Measurements from ENCODE around the gene TSPAN32.

The TSPAN32 gene

DNA sequence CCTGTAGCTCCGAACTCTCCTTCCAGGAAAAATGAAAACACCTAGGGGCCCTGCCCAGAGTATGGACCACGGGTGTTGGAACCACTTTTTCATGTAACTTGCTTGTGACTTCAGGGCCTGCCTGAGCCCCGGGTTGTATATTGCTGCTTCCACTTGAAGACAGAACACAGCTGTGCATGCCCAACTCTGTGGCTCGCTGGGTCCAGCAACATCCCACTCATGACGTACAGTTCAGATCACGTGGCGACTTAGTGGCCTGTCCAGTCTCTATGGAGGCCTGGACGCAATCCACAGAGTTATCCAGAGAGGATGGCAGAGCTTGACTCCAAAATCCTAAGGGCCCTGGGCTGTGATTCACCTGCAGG lies 6.9 kb upstream of the TSPAN32 start:
- peak overlapping the region; percentile 31 for H3K27ac Mint-ChIP-seq
- H3K4me1 Mint-ChIP-seq, result peaks cover 37% of the 10 kb centered on the region
- H3K9me3 Mint-ChIP-seq, result no peaks in the 10 kb centered on the region
- no peak overlapping the region for H3K4me3 Mint-ChIP-seq
- no peaks in the 10 kb centered on the region for H3K36me3 Mint-ChIP-seq
- no peaks in the 10 kb centered on the region for H3K27me3 Mint-ChIP-seq

DNA sequence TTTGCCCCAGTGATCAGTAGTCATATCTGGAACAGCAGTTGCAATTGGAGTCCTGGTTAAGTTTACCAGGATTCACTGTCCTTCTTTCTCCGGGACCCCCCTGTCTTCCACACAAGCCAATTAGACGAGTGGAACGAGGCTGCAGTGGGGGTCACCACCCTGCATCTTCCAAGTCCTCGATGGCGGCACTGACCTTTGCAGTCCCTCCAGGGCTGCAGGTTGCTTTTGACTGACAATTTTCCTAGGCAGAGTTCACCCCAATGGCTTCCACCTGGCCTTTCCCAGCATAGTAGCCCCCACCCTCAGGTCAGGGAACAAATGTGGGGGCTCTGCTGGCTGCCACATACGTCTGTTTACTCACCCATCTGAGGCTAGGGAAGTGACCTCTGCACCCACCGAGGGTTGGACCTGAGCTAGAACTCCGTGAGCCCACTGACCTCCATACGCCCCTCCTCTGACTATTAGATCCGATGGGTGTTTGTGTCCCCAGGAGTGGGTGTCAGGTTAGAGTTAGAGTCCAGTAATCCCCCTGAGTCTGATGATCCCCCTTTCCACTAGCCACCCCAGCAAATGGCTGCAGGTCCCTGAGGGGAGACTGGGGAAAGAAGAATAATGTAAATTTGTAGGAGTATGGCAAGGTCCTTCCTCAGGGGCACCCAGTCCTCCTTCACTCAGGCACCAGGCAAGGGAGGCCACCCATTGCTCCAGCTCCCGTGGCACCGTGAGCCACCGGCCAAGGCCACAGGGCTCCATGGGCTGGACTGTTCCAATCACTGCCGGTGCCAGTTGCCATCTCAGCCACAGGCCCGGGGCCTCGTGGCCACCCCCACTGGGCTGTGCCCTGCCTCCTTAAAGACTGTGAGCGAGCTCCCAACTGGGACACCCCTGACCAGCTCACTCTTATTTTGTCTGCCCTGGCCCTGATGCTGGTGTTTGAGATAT lies 5.6 kb upstream of the TSPAN32 start:
- Mint-ChIP-seq H3K27ac (no peak overlapping the region), H3K36me3 (no peaks in the 10 kb centered on the region), H3K9me3 (no peaks in the 10 kb centered on the region), H3K4me1 (peaks cover 42% of the 10 kb centered on the region), H3K27me3 (no peaks in the 10 kb centered on the region), H3K4me3 (no peak overlapping the region)

DNA sequence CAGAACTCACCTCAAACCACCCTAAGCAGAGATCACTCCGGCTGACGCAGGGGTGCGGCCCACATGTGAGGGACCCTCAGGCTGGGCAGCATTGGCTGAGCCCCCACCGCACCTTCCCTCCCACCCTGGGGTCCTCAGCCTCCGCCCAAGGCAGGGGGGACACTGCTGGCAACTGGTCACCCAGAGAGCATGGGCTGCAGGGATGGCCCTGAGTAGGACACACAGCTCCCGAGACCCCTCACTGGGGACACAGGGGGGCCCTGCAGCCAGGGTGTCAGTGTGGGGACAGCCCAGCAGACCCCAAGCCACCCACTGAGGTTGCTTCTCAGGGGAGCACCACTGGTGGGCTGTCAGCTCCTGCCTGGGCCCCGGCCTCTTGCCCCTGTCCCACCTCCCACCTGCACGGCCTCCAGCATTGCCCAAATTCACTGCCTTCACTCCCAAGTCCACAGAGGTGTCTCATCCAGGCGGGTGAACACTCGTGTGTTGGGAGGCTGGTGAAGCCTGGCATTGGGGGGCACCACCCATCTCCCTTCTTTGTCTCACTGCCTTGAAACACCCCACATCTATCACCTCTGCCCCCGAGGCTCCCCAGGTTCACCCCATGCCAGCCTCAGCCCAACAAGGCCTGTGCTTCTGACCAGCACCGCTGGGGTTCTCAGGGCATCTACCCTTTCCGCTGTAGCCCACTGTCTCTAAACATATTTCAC lies 4.7 kb upstream of the TSPAN32 start:
- Mint-ChIP-seq H3K36me3 (no peaks in the 10 kb centered on the region), H3K9me3 (no peaks in the 10 kb centered on the region), H3K4me3 (peak overlapping the region; percentile 40), H3K4me1 (peaks cover 48% of the 10 kb centered on the region), H3K27me3 (no peaks in the 10 kb centered on the region), H3K27ac (peak overlapping the region; percentile 30)

DNA sequence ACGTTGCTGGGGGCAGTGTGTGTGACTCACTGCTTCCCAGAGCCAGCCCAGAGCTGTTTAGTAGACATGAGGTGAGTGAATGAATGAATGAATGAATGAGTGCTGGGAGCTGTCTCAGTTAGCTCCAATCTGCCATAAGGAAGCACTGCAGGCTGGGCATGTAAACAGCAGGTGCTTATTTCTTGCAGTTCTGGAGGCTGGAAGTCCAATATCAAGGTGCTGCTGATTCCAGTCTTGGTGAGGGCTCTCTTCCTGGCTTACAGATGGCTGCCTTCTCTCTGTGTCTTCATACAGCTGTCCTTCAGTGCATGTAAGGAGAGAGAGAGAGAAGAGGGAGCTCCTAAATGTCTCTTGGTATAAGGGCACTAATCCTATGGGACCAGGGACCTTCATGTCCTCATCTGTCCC lies 4.2 kb upstream of the TSPAN32 start:
- Mint-ChIP-seq H3K4me3 (peak overlapping the region; percentile 40), H3K27me3 (no peaks in the 10 kb centered on the region), H3K36me3 (no peaks in the 10 kb centered on the region), H3K9me3 (no peaks in the 10 kb centered on the region), H3K27ac (peak overlapping the region; percentile 30), H3K4me1 (peaks cover 47% of the 10 kb centered on the region)

DNA sequence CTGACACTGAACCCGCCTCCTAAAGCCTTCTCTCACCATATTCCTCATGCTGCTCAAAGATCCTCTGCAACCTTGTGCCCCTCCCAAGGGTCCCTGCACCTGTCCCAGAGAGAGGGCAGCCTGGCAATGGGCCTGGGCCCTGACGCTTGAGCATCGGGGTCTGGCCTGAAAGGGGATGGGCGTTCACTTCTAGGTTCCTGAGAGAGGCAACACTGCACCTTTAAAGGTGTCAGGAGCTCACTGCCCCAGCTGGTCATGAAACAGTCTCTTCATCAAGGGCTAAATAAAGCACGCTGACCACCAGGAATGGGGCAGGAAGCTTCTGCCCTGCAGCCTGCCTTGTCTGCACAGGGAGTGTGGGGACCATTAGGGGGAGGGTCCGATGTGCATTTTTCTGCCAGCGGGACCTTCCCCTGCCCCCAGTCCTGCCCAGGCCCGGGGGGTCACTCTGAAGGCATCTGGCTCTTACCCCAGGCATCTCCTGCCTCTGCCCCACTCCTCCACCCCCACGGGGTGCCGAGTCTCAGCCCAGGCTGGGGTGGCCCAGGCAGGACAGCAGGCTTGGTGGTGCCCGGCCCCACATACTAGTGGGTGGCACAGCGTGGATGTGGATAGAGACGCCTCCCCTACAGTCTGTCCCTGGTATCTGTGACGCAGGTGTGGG lies 3.5 kb upstream of the TSPAN32 start:
- Mint-ChIP-seq H3K36me3 (no peaks in the 10 kb centered on the region), H3K4me1 (peaks cover 52% of the 10 kb centered on the region), H3K27ac (peak overlapping the region; percentile 30), H3K27me3 (no peaks in the 10 kb centered on the region), H3K4me3 (no peak overlapping the region), H3K9me3 (no peaks in the 10 kb centered on the region)

DNA sequence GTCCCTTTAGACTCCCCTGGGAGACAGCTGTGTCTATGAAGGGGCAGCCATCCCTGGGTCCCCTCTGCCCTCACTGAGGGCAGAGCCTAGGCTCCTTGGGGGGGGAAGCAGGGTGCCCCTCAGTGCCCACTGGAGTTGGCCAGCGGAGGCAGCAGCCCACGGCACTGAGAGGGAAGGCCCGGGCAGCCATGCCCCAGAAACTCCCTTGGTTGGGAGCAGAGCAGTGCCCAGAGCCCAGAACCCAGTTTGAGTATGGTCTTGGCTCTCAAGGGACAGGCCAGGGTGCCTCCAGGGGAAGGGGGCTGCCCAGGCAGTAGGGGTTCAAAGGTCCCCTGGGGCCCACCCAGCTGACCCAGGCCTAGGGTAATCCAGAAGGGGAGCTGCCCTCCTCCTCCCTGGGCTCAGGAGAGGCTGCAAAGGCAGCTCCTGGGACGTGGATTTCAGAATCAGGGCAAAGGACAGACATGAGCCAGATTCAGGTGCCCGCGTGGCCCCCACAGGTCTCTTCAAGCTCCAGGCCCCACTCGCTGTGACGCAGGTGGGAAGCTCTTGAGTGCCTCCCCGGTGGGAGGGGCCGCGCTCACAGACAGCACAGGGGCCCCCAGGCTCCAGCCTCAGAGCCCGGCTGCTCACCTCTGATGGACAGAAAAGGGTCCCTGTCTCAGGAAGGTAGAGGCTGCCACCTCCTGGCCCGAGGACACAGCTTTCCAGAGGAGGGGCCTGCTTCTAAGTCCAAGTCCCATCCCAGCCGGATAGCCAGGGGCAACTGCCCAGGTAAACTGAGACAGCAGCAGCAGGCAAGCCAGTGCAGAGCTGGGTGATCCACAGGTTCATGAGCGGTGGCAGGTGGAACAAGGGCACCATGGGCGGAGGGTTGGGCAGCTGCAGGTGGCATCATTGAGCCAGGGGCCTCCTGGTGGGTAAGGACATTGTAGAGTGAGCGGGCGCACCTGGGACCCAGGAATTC lies 2.7 kb upstream of the TSPAN32 start:
- Mint-ChIP-seq H3K4me3 (peak overlapping the region; percentile 30), H3K27ac (no peak overlapping the region), H3K36me3 (no peaks in the 10 kb centered on the region), H3K27me3 (no peaks in the 10 kb centered on the region), H3K4me1 (peaks cover 54% of the 10 kb centered on the region), H3K9me3 (no peaks in the 10 kb centered on the region)

DNA sequence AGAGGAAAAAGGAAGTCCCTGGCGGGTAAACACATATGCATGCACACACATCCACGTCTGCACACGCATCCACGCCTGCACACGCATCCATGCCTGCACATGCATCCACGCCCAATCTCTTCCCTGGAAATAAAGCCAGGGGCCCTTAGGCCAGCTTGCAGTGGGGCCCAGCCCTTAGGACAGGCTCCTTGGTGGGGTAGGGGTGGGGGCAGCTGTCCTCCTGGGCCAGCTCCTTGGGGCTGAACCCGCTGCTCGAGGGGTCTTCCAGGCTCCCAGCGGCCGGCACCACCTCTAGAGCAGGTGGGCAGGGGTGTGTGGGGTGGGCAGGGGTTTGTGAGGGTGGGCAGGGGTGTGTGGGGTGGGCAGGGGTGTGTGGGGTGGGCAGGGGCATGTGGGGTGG lies 2.0 kb upstream of the TSPAN32 start:
- no peaks in the 10 kb centered on the region for H3K27me3 Mint-ChIP-seq
- no peak overlapping the region for H3K27ac Mint-ChIP-seq
- H3K9me3 Mint-ChIP-seq, result no peaks in the 10 kb centered on the region
- peaks cover 54% of the 10 kb centered on the region for H3K4me1 Mint-ChIP-seq
- H3K36me3 Mint-ChIP-seq, result no peaks in the 10 kb centered on the region
- peak overlapping the region; percentile 30 for H3K4me3 Mint-ChIP-seq

DNA sequence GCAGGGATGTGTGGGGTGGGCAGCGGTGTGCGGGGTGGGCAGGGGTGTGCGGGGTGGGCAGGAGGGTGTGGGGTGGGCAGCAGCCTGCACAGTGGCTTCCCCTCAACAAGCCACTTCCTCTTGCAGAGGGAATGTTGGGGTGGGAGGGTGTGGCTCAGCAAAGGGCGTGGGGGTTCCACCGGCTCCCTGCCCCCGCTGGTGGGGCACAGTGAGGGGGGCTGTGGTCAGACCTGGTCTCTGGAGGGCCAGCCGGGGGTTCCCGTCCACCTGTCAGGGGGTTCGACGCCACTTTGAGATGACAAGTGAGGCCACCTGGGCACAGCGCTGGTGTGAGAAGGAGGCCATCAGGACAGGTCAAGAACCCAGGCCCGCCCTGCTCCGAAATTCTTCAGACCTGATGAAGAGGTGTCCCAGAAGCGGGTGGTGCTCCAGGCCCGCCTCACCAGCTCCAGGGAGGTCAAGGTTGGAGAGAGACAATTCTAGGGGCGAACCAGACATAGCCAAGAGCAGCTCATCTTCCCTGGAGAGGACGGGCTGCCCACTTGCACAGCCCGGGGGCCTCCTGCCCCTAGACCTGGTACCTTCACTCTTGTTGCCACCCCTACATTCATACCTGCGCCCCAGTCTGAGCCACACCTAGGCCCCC lies 1.4 kb upstream of the TSPAN32 start:
- Mint-ChIP-seq H3K27me3 (no peaks in the 10 kb centered on the region), H3K4me3 (peak overlapping the region; percentile 91), H3K9me3 (no peaks in the 10 kb centered on the region), H3K4me1 (peaks cover 55% of the 10 kb centered on the region), H3K36me3 (no peaks in the 10 kb centered on the region), H3K27ac (no peak overlapping the region)

DNA sequence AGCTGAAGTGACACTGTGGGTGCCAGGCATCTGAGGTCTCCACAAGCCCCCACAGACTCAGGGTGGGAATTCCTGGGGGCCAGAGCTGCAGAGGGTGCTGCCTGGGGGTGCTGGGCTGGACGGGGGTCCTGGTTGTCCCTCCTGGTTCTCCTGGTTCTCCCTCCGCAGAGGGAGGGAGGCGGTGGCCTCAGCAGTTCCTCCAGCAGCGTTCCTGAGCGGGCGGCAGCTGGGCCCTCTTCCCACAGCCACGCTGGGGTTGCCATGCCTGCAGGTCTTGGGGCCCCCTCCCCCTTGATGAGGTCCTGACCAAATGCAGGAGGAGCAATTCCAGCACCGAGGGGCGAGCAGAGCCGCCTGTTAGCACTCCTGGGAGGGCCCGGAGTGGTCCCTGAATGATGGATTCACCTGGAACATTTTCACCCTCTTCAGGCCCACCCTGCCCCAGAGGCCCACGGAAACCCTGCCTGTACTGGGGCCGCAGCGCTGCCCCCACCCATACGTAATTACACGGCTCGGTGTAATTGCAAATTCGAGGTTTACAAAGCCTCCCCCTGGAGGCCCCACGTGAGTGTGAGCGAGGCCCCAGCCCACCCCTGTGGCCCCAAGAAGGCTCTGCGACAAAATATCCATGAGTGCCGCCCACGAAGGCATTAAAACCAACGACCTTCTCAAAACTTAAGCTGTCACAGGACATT lies 730 bp upstream of the TSPAN32 start:
- Mint-ChIP-seq H3K27me3 (no peaks in the 10 kb centered on the region), H3K4me1 (peaks cover 62% of the 10 kb centered on the region), H3K36me3 (no peaks in the 10 kb centered on the region), H3K9me3 (no peaks in the 10 kb centered on the region), H3K27ac (peak overlapping the region; percentile 90), H3K4me3 (peak overlapping the region; percentile 91)

DNA sequence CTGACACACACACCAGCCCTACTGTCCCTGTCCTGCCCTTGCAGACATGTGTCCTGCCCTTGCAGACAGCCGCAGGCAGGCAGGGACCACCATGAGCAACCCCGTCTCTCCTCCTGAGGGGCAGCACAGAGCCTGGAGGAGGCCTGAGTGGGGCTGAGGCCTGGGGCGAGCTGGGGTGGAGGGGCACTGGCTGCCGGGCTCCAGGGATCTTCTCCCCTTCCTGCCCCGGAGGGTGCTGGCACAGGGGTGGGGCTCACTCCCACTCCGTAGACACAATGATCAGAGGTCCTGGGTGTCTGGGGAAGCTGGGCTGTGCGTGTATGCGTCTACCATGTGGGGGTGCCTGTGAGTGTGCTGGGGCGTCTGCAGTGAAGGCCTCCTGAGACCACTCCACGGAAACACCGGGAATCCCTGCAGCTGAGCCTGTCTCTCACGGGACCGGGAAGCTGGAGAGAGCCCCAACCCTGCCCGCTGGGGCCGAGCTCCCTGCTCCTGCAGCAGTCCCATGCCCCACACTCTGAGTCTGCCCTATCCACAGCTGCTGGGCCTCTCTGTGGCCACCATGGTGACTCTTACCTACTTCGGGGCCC lies 588 bp downstream of the TSPAN32 start:
- Mint-ChIP-seq H3K4me3 (peak overlapping the region; percentile 91), H3K27me3 (no peaks in the 10 kb centered on the region), H3K27ac (peak overlapping the region; percentile 79), H3K9me3 (no peaks in the 10 kb centered on the region), H3K36me3 (no peaks in the 10 kb centered on the region), H3K4me1 (peaks cover 66% of the 10 kb centered on the region)

DNA sequence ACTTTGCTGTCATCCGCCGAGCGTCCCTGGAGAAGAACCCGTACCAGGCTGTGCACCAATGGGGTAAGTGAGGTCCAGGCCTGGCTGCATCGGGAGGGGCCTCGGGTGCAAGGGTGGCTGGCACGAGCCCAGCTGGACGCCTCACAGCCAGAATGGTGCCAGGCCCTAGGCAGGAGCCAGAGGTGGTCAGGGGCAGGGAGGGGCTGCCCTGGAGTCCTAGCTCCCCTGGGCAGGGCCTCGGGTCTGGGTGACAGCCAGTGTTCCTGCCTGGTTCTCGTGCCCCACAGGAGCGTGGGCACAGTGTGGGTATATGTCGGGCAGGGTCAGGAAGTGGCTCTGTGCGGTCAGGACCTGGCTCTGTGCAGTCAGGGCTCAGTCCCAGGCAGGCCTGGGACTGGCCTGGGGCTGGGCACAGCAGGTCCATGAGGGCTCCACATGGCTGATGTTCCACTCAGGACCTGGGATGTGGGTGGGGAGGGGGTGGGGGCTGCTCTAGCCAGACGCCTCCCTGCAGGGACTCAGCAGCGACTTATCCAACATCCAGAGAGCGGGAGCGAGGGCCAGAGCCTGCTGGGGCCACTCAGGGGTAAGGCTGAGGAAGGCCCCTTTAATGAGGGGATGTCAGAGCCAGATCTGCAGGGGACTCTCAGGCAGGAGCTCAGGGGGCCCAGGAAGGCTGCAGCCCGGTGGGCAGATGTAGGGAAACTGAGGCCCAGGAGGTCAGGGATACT lies 1.2 kb downstream of the TSPAN32 start:
- no peaks in the 10 kb centered on the region for H3K27me3 Mint-ChIP-seq
- peaks cover 63% of the 10 kb centered on the region for H3K4me1 Mint-ChIP-seq
- no peaks in the 10 kb centered on the region for H3K9me3 Mint-ChIP-seq
- no peaks in the 10 kb centered on the region for H3K36me3 Mint-ChIP-seq
- H3K27ac Mint-ChIP-seq, result peak overlapping the region; percentile 79
- H3K4me3 Mint-ChIP-seq, result peak overlapping the region; percentile 91

DNA sequence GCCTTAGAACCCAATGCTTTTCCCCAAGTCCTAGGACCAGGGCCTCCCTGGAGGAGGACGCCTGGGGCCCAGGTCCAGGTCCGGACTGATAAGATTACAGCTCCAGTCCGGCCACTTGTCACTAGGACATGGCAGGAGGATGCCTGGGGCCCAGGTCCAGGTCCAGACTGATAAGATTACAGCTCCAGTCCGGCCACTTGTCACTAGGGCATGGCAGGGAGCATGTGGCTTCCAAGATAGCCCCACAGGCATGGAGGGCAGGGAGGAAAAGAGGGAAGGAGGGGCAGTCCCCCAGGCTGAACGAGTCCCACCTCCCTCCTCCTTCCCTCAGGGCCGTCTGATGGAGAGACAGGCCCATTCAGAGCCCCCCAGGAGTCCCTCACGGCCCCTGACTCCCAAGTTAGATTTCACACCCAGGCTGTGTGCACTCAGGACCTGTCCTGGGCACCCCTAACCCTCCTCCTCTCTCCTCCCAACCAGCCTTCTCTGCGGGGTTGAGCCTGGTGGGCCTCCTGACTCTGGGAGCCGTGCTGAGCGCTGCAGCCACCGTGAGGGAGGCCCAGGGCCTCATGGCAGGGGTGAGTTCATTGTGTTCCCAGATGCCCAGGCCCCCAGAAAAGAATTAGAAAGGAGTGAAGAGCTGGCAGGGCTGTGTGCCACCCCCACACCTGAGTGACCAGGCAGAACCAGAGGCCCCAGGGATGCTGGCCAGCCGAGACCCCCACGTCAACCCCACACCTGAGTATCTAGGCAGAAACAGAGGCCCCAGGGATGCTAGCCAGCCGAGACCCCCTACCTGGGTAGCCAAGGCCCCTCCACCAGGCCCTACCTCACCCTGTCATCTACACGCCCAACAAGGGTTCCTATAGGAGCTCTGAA lies 2.1 kb downstream of the TSPAN32 start:
- Mint-ChIP-seq H3K27me3 (no peaks in the 10 kb centered on the region), H3K4me1 (peaks cover 62% of the 10 kb centered on the region), H3K4me3 (peak overlapping the region; percentile 33), H3K36me3 (no peaks in the 10 kb centered on the region), H3K9me3 (no peaks in the 10 kb centered on the region), H3K27ac (peak overlapping the region; percentile 30)
